ENCODE results near the gene CENPB. TPM values are rescaled to one million over a fixed set of nuclear protein-coding genes. Genes with fewer than 3 reads are reported as not detected.

CENPB gene
- total and polyA plus RNA-seq, 5 donors from 2014 or later = 1.2 to 38.5 (median 1.6) TPM

DNA sequence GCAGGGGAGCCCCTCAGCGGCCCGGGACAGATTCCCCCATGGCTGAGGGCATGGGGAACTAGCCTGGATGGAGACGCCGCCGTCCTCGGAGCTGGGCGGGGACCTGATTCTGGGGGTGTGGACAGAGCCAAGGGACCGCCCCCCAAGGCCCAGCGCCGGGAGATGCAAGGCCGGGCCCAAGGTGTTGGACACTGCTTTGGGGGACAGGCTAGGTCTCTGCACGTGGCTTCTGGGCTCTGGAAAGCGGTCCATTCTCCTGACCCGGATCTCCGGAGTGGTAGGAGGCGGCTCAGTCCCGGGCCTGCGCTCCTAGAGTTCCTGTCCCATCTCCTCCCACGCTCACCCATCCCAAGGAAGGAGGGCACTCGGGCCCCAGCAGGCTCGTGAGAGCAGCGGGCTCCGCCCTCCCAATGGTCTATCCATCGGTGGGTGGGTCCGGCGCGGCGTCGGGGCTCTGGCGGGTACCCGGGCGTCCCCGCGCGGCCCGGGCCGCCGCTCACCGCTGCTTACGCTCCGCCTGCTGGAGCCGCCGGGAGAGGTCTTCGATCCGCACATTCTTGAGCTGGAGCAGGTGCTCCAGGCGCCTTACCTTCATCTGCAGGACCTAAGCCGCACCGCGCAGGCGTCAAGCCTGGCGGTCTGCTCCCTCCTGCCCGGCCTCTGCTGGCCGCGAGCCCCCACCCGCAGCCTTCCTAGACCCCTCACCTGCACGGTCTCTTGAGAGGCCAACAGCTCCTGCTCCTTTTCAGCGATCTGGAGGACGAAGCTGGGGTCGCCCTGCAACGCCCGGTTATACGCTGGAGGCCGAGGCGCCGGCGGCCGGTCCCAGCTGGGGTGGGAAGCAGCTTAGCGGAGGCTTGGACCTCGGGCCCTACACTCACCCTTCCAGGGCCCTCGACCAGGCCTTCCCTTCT lies 8.6 kb downstream of the CENPB start:
- H3K27ac ChIP-seq (ENCODE audit: insufficient read depth, low read length, poor library complexity, severe bottlenecking) = no peak overlapping the region
- H3K4me3 ChIP-seq (ENCODE audit: low read depth, low read length) = peak overlapping the region; percentile 48
- H3K27me3 Mint-ChIP-seq = peaks cover 10% of the 10 kb centered on the region
- no peaks in the 10 kb centered on the region for H3K9me3 Mint-ChIP-seq
- H3K27me3 ChIP-seq (ENCODE audit: control insufficient read depth, insufficient read depth, low read length) = no peaks in the 10 kb centered on the region
- DNase-seq = peak in 2 of 3 donors; percentile 38 to 66
- H3K4me3 Mint-ChIP-seq = peak overlapping the region; percentile 79 to 90 (median 85)
- peaks cover 6 to 42% (median 19%) of the 10 kb centered on the region in 4 donors for H3K4me1 Mint-ChIP-seq
- H3K9me3 ChIP-seq (ENCODE audit: control insufficient read depth in 2 of 2, low read length in 2 of 2) = no peaks in the 10 kb centered on the region
- no peaks in the 10 kb centered on the region for H3K36me3 Mint-ChIP-seq
- peak; percentile 43 to 62 for ATAC-seq (ENCODE audit: low read depth in 2 of 2)
- no peaks in the 10 kb centered on the region for H3K36me3 ChIP-seq (ENCODE audit: control insufficient read depth, insufficient read depth, low read length)
- H3K4me1 ChIP-seq (ENCODE audit: control insufficient read depth, insufficient read depth, low read length, poor library complexity, severe bottlenecking) = peaks cover 32% of the 10 kb centered on the region
- H3K27ac Mint-ChIP-seq = peak overlapping the region in 1 of 3 donors; percentile 59

DNA sequence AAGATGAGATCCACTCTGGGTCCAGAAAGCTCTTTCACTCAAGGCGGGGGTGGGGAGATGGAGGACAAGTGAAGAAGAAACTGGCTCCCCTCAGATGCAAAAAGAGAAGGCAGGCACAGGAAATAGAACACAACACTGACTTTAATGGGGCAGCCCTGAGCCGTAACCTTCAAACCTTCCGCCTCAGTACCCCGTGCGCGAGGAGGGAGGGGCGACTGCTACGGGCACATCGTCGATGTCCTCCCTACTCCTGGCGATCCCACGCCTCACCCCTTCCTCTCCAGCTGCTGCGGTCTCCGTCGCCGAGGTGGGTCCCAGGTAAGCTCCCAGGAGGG lies 9.2 kb downstream of the CENPB start:
- Mint-ChIP-seq H3K27me3 (peaks cover 10% of the 10 kb centered on the region), H3K27ac (peak overlapping the region in 2 of 3 donors; percentile 37 to 59), H3K36me3 (no peaks in the 10 kb centered on the region), H3K4me3 (peak overlapping the region; percentile 79 to 90 (median 85)), H3K9me3 (no peaks in the 10 kb centered on the region), H3K4me1 (peaks cover 6 to 37% (median 19%) of the 10 kb centered on the region in 4 donors)
- Histone ChIP-seq H3K27ac (ENCODE audit: insufficient read depth, low read length, poor library complexity, severe bottlenecking) (no peak overlapping the region), H3K9me3 (ENCODE audit: control insufficient read depth in 2 of 2, low read length in 2 of 2) (no peaks in the 10 kb centered on the region), H3K27me3 (ENCODE audit: control insufficient read depth, insufficient read depth, low read length) (no peaks in the 10 kb centered on the region), H3K36me3 (ENCODE audit: control insufficient read depth, insufficient read depth, low read length) (no peaks in the 10 kb centered on the region), H3K4me1 (ENCODE audit: control insufficient read depth, insufficient read depth, low read length, poor library complexity, severe bottlenecking) (peaks cover 32% of the 10 kb centered on the region), H3K4me3 (ENCODE audit: low read depth, low read length) (peak overlapping the region; percentile 48)
- peak; percentile 52 to 57 for ATAC-seq (ENCODE audit: low read depth in 2 of 2)
- DNase-seq = peak in 1 of 3 donors; percentile 62

DNA sequence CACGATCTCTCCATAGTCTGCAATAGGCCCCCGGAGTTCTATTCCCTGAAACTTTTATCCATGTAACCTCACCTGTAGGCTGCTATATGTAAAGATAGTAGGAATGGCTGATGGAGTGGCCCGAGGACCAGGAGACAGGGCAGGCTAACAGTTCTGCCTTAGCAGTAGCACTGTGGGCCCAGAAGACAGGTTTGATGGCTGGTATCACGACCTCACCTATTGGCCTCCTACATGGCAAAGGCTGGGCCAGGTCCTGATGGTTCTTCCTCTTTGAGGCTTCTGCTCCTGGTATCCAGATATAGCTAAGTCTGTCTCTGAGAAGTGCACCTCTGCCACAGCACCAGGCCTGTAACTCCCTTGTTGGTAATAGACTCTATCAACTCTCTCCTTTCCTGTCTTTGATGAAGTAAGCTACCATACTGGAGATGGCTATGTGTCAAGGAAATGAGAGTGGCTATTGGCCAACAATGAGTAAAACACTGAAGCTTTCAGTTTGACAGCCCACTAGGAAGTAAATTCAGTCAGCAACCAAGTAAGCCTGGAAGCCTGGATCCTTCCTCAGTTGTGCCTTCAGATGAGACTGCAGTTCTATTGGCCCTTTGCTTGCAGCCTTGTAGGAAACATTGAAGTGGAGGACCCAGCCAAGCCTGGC lies 11.0 kb downstream of the CENPB start:
- H3K4me3 Mint-ChIP-seq = peak overlapping the region in 2 of 4 donors; percentile 34 to 79

DNA sequence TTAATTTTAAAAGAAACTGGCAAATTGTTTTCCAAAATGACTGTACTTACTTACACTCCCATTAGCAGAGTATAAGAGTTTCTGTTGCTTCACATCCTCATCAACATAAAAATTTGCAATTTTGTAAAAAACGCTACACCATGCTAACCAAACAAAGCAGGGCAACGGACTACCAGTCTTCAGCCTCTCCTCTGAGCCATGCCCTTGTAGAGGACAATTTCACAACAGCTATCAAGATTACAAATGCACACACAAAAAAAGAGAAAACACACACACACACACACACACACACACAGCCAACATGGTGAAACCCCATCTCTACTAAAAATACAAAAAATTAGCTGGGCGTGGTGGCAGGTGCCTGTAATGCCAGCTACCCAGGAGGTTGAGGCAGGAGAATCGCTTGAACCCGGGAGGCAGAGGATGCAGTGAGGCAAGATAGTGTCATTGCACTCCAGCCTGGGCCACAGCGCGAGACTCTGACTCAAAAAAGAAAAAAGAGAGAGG lies 14.9 kb downstream of the CENPB start:
- Mint-ChIP-seq H3K27ac (no peak overlapping the region), H3K27me3 (peaks cover 4% of the 10 kb centered on the region), H3K36me3 (no peaks in the 10 kb centered on the region), H3K9me3 (peaks cover 0 to 2% (median 0%) of the 10 kb centered on the region in 7 donors), H3K4me3 (peak overlapping the region in 1 of 4 donors; percentile 55), H3K4me1 (peaks cover 0 to 15% (median 3%) of the 10 kb centered on the region in 4 donors)
- DNase-seq (no peak), ATAC-seq (ENCODE audit: low read depth in 2 of 2) (no peak)
- Histone ChIP-seq H3K9me3 (ENCODE audit: control insufficient read depth in 2 of 2, low read length in 2 of 2) (no peaks in the 10 kb centered on the region), H3K4me1 (ENCODE audit: control insufficient read depth, insufficient read depth, low read length, poor library complexity, severe bottlenecking) (peaks cover 23% of the 10 kb centered on the region), H3K27me3 (ENCODE audit: control insufficient read depth, insufficient read depth, low read length) (no peaks in the 10 kb centered on the region), H3K4me3 (ENCODE audit: low read depth, low read length) (no peak overlapping the region), H3K27ac (ENCODE audit: insufficient read depth, low read length, poor library complexity, severe bottlenecking) (no peak overlapping the region), H3K36me3 (ENCODE audit: control insufficient read depth, insufficient read depth, low read length) (no peaks in the 10 kb centered on the region)

More for the DNA sequence above, 11.0 kb downstream of the CENPB start:
- Mint-ChIP-seq H3K27ac (peak overlapping the region in 1 of 3 donors; percentile 56), H3K9me3 (peaks cover 0 to 2% (median 0%) of the 10 kb centered on the region in 7 donors), H3K36me3 (no peaks in the 10 kb centered on the region), H3K27me3 (peaks cover 8% of the 10 kb centered on the region), H3K4me1 (peaks cover 0 to 21% (median 8%) of the 10 kb centered on the region in 4 donors)
- Histone ChIP-seq H3K9me3 (ENCODE audit: control insufficient read depth in 2 of 2, low read length in 2 of 2) (no peaks in the 10 kb centered on the region), H3K4me3 (ENCODE audit: low read depth, low read length) (no peak overlapping the region), H3K36me3 (ENCODE audit: control insufficient read depth, insufficient read depth, low read length) (no peaks in the 10 kb centered on the region), H3K27me3 (ENCODE audit: control insufficient read depth, insufficient read depth, low read length) (no peaks in the 10 kb centered on the region), H3K27ac (ENCODE audit: insufficient read depth, low read length, poor library complexity, severe bottlenecking) (no peak overlapping the region), H3K4me1 (ENCODE audit: control insufficient read depth, insufficient read depth, low read length, poor library complexity, severe bottlenecking) (peaks cover 22% of the 10 kb centered on the region)
- DNase-seq (no peak), ATAC-seq (ENCODE audit: low read depth in 2 of 2) (no peak)

DNA sequence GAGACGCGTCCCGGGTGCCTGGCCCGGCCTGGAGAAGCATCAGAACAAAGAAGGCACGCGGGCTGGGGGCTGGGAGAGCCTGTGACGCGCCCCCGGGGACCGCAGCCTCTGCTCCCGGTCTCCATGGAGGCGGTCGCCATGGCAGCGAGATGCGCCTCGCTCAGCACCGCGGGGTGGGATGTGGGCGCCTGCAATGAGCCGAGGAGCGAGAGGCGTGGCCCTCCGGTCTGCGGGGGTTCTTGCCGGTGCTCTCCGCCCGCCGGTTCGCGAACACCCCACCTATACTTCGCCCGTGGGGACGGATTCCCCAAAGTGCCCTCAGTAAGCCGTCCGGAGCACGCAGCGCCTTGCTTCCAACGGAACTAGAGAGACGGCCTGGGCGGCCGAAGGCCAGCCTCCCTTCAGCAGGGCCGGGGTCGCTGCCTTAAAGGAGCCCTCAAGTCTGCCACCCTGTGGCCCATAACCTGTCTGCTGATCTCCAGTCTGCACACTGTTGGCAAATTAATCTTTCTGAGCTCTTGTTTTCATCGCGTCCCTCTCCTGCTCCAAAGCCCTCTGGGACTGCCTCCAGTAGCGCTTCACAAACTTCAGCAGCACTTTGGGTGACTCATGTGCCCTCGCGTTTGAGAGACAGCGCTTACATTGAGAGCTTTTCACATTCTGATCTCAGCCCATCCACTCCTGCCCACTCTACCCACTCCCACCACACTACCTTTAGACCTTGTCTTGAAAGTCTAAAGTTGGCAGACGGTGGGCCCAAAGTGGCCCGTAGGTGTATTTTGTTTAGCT lies 18.0 kb downstream of the CENPB start:
- Histone ChIP-seq H3K36me3 (ENCODE audit: control insufficient read depth, insufficient read depth, low read length) (no peaks in the 10 kb centered on the region), H3K4me3 (ENCODE audit: low read depth, low read length) (peak overlapping the region; percentile 62), H3K27me3 (ENCODE audit: control insufficient read depth, insufficient read depth, low read length) (no peaks in the 10 kb centered on the region), H3K4me1 (ENCODE audit: control insufficient read depth, insufficient read depth, low read length, poor library complexity, severe bottlenecking) (peaks cover 24% of the 10 kb centered on the region), H3K9me3 (ENCODE audit: control insufficient read depth in 2 of 2, low read length in 2 of 2) (no peaks in the 10 kb centered on the region), H3K27ac (ENCODE audit: insufficient read depth, low read length, poor library complexity, severe bottlenecking) (peak overlapping the region; percentile 99)
- H3K4me1 Mint-ChIP-seq = peaks cover 0 to 30% (median 8%) of the 10 kb centered on the region in 4 donors
- H3K9me3 Mint-ChIP-seq = peaks cover 0 to 2% (median 0%) of the 10 kb centered on the region in 7 donors
- H3K36me3 Mint-ChIP-seq = no peaks in the 10 kb centered on the region
- DNase-seq = peak; percentile 82 to 88 (median 87)
- H3K27ac Mint-ChIP-seq = peak overlapping the region; percentile 88 to 97 (median 94)
- H3K27me3 Mint-ChIP-seq = peaks cover 4% of the 10 kb centered on the region
- ATAC-seq (ENCODE audit: low read depth in 2 of 2) = peak; percentile 49 to 59
- peak overlapping the region; percentile 92 to 96 (median 93) for H3K4me3 Mint-ChIP-seq

DNA sequence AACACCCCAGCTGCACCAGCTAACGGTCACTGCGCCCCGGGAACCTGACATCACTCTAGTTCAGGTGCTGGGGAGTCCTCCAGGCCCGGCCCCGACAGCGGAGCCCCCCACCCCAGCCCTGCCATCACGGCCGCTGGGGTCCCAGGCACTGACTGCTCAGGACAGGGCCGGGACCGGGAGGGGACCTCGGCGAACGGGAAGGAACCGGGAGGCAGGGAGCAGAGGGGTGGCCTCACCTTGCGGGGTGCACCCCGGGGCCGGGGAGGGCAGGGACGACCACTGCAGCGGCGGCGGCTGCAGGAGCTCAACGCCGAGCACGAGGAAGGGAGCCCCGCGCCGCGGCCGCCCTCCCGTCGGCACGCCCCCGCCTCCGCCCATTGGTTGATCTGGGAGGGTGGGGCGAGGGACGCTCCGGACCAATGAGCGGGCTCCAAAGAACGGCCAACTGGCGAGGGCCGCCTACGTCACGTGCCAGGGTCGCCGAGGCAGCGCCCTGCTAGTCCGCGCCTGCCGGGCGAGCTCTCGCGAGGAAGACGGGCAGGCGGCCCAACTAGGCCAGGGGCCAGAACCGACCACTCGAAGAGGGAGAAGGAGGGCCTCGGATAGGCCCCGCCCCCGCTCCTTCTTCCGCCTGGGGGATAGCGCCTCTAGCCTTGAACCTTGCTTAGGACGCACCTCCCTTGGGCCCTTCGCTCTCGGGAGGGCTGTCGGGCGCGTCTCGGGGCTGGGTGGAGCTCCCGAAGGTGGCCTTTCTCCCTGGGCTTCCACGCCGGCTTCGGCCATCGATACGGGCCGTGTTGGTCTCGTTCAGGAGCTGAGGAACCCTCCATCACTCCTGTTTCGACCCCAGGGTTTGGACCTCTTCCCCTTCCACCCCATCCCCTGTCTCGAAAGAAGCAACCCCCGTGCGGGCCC lies 18.9 kb downstream of the CENPB start, which contains the start of gene ADISSP:
TSS of gene ADISSP (minus strand) at position 327 of the 915 bp plus-strand sequence. CDS start 7,653 bp downstream, outside the sequence.
- H3K4me3 ChIP-seq (ENCODE audit: low read depth, low read length) = peak within 1 kb of the TSS; percentile 62
- no peaks in the 10 kb centered on the region for H3K36me3 ChIP-seq (ENCODE audit: control insufficient read depth, insufficient read depth, low read length)
- peaks cover 24% of the 10 kb centered on the region for H3K4me1 ChIP-seq (ENCODE audit: control insufficient read depth, insufficient read depth, low read length, poor library complexity, severe bottlenecking)
- H3K4me1 Mint-ChIP-seq = peaks cover 0 to 30% (median 8%) of the 10 kb centered on the region in 4 donors
- peaks cover 0 to 2% (median 0%) of the 10 kb centered on the region in 7 donors for H3K9me3 Mint-ChIP-seq
- H3K9me3 ChIP-seq (ENCODE audit: control insufficient read depth in 2 of 2, low read length in 2 of 2) = no peaks in the 10 kb centered on the region
- peak within 1 kb of the TSS; percentile 92 to 96 (median 93) for H3K4me3 Mint-ChIP-seq
- ATAC-seq (ENCODE audit: low read depth in 2 of 2) (peak; percentile 89), DNase-seq (peak; percentile 94 to 99 (median 96))
- peak within 1 kb of the TSS; percentile 99 for H3K27ac ChIP-seq (ENCODE audit: insufficient read depth, low read length, poor library complexity, severe bottlenecking)
- H3K27me3 ChIP-seq (ENCODE audit: control insufficient read depth, insufficient read depth, low read length) = no peaks in the 10 kb centered on the region
- H3K27ac Mint-ChIP-seq = peak within 1 kb of the TSS; percentile 88 to 97 (median 94)
- H3K27me3 Mint-ChIP-seq = peaks cover 4% of the 10 kb centered on the region
- no peaks in the 10 kb centered on the region for H3K36me3 Mint-ChIP-seq

Data from CD4-positive, CD25-positive, alpha-beta regulatory T cell (primary cell).